Erythroblast (primary cell): ENCODE results near the gene GBF1.

Experiments
- DNase-seq, 2 experiments: peaks; one replicate each; lab custom pipeline; 2025; lab: John Stamatoyannopoulos, UW
- GATA1 ChIP-seq: IDR thresholded peaks from 2 replicates; pipeline ENCODE4 v1.6.1; 2011; ENCODE audit warnings: low read depth, mild to moderate bottlenecking, control low read depth, low read length, moderate library complexity
- POLR2A ChIP-seq: IDR thresholded peaks from 2 replicates; pipeline ENCODE4 v1.6.1; 2011; ENCODE audit warnings: mild to moderate bottlenecking, low read length

GBF1 gene

DNA sequence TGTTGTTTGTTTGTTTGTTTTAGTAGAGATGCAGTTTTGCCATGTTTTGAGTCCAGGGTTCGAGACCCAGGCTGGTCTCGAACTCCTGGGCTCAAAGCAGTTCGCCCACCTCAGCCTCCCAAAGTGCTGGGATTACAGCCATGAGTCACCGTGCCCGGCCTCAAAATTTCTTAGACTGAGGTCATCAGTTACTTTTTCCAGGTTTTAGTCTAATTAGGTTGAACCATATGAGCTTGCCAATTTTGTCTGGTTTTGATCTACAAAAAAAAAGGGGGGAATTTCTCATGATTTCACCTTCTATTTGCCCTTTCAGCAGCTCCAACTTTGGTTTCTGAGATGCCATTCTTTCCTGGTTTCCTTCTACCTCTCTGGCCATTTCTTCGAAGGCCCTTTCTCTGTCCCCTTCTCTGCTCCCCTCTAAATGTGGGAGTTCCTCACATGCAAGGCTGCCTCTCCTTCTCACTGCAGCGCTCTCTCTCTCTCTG, 181.5 kb downstream of the GBF1 start:
- TF ChIP-seq POLR2A: no peak
- TF ChIP-seq GATA1: no peak
- no peak for DNase-seq

DNA sequence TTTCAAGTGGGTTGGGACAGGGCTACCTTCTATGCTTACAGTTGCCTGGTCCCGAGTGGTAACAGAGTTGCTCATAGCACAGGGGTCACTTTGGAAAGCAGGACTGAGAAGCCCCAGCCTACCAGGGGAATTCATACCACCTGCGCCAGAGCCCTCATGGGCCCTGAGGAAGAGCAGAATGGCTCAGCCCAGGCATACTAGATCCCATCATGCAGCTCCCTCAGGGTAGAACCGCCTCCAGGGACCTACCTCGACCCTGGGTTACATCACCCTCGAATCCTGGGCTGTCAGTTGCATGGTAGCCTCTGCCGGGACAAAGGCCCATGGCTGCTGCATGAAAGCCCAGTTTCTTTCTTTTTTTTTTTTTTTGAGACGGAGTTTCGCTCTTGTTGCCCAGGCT, 184.1 kb downstream of the GBF1 start:
- TF ChIP-seq POLR2A (no peak), GATA1 (no peak)
- no peak for DNase-seq

DNA sequence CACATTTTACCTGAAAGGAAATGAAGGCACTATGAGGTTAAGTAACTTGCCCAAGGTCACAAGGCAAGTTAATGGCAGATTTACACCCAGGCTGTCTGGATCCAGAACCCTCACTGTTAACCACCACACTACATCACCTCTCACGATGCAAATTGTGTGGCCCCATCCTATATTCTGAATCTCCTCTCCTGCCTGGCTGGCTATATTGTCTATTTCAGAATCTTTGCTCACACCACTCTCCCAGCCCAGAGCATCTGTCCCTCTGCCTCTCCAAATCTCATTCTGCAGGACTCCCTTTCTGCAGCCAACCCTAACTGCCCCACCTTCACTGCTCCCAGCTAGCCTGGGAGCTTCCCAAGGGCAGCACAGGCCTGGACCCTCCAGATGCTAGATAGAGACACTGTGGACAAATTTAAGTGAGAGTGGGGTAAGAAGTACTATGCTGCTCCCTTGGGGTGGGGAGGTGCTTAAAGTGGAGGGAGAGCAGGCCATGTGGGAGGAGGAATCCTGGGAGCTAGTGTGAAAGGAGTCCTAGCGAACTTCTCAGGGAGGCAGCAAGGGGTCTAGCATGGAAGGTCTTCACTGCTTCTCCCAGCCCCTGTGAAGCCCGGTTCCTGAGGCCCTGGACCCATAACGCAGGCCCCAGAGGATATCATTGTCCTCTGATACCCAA, 186.3 kb downstream of the GBF1 start:
- peak in 1 of 2 experiments; percentile 60 for DNase-seq
- no peak for TF ChIP-seq GATA1
- TF ChIP-seq POLR2A: no peak
